HepG2 (cell line): Measurements from ENCODE around the gene SLC39A2. TPM values are rescaled to one million over a fixed set of nuclear protein-coding genes. Genes with fewer than 3 reads are reported as not detected.

Source experiments
- ARNT2 ChIP-seq: sonication (generic); formaldehyde crosslinking; IDR thresholded peaks from 2 replicates; pipeline ENCODE4 v1.8.0; 2022; ENCODE audit warnings: mild to moderate bottlenecking, low read depth, missing genetic modification reagents, moderate library complexity
- CREB1 ChIP-seq, 2 experiments: fragments of 450-650 bp in 1 of 2; IDR thresholded peaks; 2 replicates each; pipeline ENCODE4 v1.6.1; 2016 to 2017; ENCODE audit warnings: control low read depth in 1 of 2, mild to moderate bottlenecking in 1 of 2, missing compliant biosample characterization in 1 of 2, missing genetic modification characterization in 1 of 2
- E2F2 ChIP-seq: sonication (generic); formaldehyde crosslinking; IDR thresholded peaks from 2 replicates; pipeline ENCODE4 v1.4.0; 2020; ENCODE audit warnings: missing genetic modification reagents, borderline replicate concordance
- IKZF4 ChIP-seq: sonication (generic); formaldehyde crosslinking; IDR thresholded peaks from 2 replicates; pipeline ENCODE4 v1.5.1; 2020; ENCODE audit warnings: borderline replicate concordance, mild to moderate bottlenecking, low read depth, missing genetic modification reagents; ENCODE audit errors: not compliant biosample characterization
- IRX3 ChIP-seq: sonication (generic); formaldehyde crosslinking; IDR thresholded peaks from 2 replicates; pipeline ENCODE4 v1.8.1; 2023; ENCODE audit warnings: mild to moderate bottlenecking, low read depth, missing genetic modification reagents, borderline replicate concordance
- MXD4 ChIP-seq: IDR thresholded peaks from 2 replicates; pipeline ENCODE4 v1.6.1; 2016; ENCODE audit warnings: mild to moderate bottlenecking, missing biosample characterization, missing genetic modification reagents
- NFE2L2 ChIP-seq: fragments of 150-350 bp; IDR thresholded peaks from 2 replicates; pipeline ENCODE4 v1.6.1; 2014; ENCODE audit warnings: low read length
- REPIN1 ChIP-seq: sonication (generic); formaldehyde crosslinking; IDR thresholded peaks from 2 replicates; pipeline ENCODE4 v1.8.0; 2022; ENCODE audit warnings: missing genetic modification reagents, low read depth, mild to moderate bottlenecking, borderline replicate concordance
- SALL2 ChIP-seq: sonication (generic); formaldehyde crosslinking; IDR thresholded peaks from 2 replicates; pipeline ENCODE4 v1.8.1; 2023; ENCODE audit warnings: mild to moderate bottlenecking, missing genetic modification reagents, inconsistent platforms
- SNAPC2 ChIP-seq: sonication (generic); formaldehyde crosslinking; IDR thresholded peaks from 2 replicates; pipeline ENCODE4 v1.8.1; 2022; ENCODE audit warnings: mild to moderate bottlenecking, missing genetic modification reagents
- ZBTB38 ChIP-seq: sonication (generic); formaldehyde crosslinking; IDR thresholded peaks from 2 replicates; pipeline ENCODE4 v1.5.1; 2020; ENCODE audit warnings: mild to moderate bottlenecking, missing genetic modification reagents
- ZNF142 ChIP-seq: sonication (generic); formaldehyde crosslinking; IDR thresholded peaks from 2 replicates; pipeline ENCODE4 v1.4.0; 2020; ENCODE audit warnings: missing genetic modification reagents
- ZNF709 ChIP-seq: sonication (generic); formaldehyde crosslinking; IDR thresholded peaks from 2 replicates; pipeline ENCODE4 v1.5.0; 2020; ENCODE audit warnings: mild to moderate bottlenecking, missing genetic modification reagents
- ZNF747 ChIP-seq: sonication (generic); formaldehyde crosslinking; IDR thresholded peaks from 2 replicates; pipeline ENCODE4 v1.8.1; 2023; ENCODE audit warnings: missing genetic modification reagents, mild to moderate bottlenecking, borderline replicate concordance
- ZNF850 ChIP-seq: sonication (generic); formaldehyde crosslinking; conservative IDR thresholded peaks from 2 replicates; pipeline ENCODE4 v1.9.0; 2021; ENCODE audit warnings: mild to moderate bottlenecking, missing genetic modification reagents
- polyA plus RNA-seq, 8 experiments: library from polyadenylated mRNA; depleted of rRNA in 3 of 8; stranded (reverse) in 7 of 8; unstranded in 1 of 8; fragments of >200 nt; fragmentation: Illumina TruSeq in 4 of 8; extraction: Trizol in 4 of 8; gene quantifications; 2 replicates each; pipeline versions ENCODE4 v1.2.1 to v1.2.3, GENCODE V29; 2011 to 2016; ENCODE audit warnings: low read depth in 4 of 8, missing spikeins in 1 of 8, mixed read lengths in 1 of 8; ENCODE audit not compliant: insufficient read depth in 1 of 8
- total RNA-seq, 5 experiments: library from RNA; depleted of rRNA; stranded (reverse); fragments of >200 nt; fragmentation: Illumina TruSeq; extraction: Trizol; gene quantifications; 2 replicates each; pipeline ENCODE4 v1.2.3, GENCODE V29; 2016; ENCODE audit warnings: low read depth in 1 of 5
- TF ChIP-seq, protein P1 (sequence below): IDR thresholded peaks from 2 replicates; pipeline ENCODE4 v1.6.1; 2018; ENCODE audit warnings: missing genetic modification reagents, mild to moderate bottlenecking, missing compliant biosample characterization
- TF ChIP-seq, protein P2 (sequence below): sonication (generic); formaldehyde crosslinking; IDR thresholded peaks from 2 replicates; pipeline ENCODE4 v1.8.0; 2022; ENCODE audit warnings: missing genetic modification reagents, low read depth, mild to moderate bottlenecking, borderline replicate concordance
- TF ChIP-seq, protein P3 (sequence below): sonication (generic); formaldehyde crosslinking; IDR thresholded peaks from 2 replicates; pipeline ENCODE4 v1.5.0; 2020; ENCODE audit warnings: missing genetic modification reagents

The SLC39A2 gene
- total and polyA plus RNA-seq, 2 of the 13 experiments (the other 11 are each of a cell fraction or from before 2014, with no cell fraction given), result 0.08 to 0.11 TPM

- TF ChIP-seq ZBTB38 (CRISPR knock-in tag), result no peak
- TF ChIP-seq ZNF850, result no peak
- TF ChIP-seq, protein P1, sequence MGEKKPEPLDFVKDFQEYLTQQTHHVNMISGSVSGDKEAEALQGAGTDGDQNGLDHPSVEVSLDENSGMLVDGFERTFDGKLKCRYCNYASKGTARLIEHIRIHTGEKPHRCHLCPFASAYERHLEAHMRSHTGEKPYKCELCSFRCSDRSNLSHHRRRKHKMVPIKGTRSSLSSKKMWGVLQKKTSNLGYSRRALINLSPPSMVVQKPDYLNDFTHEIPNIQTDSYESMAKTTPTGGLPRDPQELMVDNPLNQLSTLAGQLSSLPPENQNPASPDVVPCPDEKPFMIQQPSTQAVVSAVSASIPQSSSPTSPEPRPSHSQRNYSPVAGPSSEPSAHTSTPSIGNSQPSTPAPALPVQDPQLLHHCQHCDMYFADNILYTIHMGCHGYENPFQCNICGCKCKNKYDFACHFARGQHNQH (CRISPR knock-in tag), result no peak; the same call in 1 of the 2 replicates
- TF ChIP-seq ZNF747 (CRISPR knock-in tag), result no peak
- TF ChIP-seq NFE2L2, result no peak
- TF ChIP-seq IRX3, result no peak
- TF ChIP-seq SALL2, result no peak
- TF ChIP-seq ARNT2 (CRISPR knock-in tag), result 0 out of 2 replicates have a peak, but pooled peaks have one; percentile 32
- TF ChIP-seq, protein P2, sequence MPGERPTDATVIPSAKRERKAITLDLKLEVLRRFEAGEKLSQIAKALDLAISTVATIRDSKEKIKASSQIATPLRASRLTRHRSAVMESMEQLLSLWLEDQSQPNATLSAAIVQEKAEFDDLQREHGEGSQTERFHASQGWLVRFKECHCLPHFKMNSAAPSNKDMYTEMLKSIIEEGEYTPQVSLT (CRISPR knock-in tag), result no peak
- no peak for TF ChIP-seq SNAPC2
- no peak for TF ChIP-seq E2F2 (CRISPR knock-in tag)
- no peak for TF ChIP-seq ZNF709 (CRISPR knock-in tag)
- TF ChIP-seq IKZF4 (CRISPR knock-in tag), result no peak
- no peak for TF ChIP-seq ZNF142 (CRISPR knock-in tag)
- TF ChIP-seq CREB1 (IDR thresholded peaks at IDR 0.05), result no peak
- TF ChIP-seq CREB1 (CRISPR knock-in tag; IDR thresholded peaks at IDR 0.05), result no peak
- TF ChIP-seq REPIN1 (CRISPR knock-in tag), result no peak
- TF ChIP-seq, protein P3, sequence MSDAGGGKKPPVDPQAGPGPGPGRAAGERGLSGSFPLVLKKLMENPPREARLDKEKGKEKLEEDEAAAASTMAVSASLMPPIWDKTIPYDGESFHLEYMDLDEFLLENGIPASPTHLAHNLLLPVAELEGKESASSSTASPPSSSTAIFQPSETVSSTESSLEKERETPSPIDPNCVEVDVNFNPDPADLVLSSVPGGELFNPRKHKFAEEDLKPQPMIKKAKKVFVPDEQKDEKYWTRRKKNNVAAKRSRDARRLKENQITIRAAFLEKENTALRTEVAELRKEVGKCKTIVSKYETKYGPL (CRISPR knock-in tag), result no peak
- TF ChIP-seq MXD4 (CRISPR knock-in tag), result no peak
Observed at GRCh38 chr14:21038441-21039422, 39.6 kb downstream of the SLC39A2 start (continued).
